Measurements from ENCODE around the gene HOMEZ. TPM values are rescaled to one million over a fixed set of nuclear protein-coding genes. Genes with fewer than 3 reads are reported as not detected.

Gene HOMEZ
- total RNA-seq, 4 donors from 2014 or later, result 13.0 to 16.5 (median 15.0) TPM

DNA sequence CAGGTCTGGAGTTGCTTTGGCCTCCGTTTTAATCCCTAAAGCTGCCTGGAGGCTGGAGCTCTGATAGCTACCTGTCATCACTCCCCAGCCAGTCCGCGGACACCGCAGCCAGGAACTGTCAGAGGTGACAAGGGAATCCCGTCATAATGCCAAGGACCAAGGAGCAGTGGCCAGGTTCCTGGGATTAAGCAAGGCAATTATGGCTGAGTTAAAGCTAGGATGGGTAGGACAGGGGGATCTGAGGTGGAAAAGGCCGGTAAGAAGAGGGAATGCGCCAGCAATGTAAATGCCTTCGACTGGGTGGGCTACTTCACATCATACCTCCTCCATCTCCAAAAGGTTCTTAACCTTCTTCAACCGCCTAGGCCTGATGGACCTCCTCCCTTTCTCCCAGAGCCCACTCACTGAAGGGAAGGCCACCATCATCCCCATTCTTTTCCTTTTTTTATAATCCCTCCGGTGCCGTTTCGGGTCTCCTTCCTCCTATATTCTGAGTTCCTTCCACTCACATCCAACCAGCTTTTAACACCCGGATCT is 14.8 kb upstream of the HOMEZ start:
- H3K27ac ChIP-seq, result peak overlapping the region; percentile 98 to 100 (median 100)
- peak overlapping the region; percentile 25 to 87 (median 50) for H3K4me3 ChIP-seq (replicated peaks in 1 of 3)
- 3 to 4% methylated on average over 13 of the region's 13 CpGs for WGBS, 2 donors
- TF ChIP-seq CTCF (IDR thresholded peaks at IDR 0.05), result no peak
- no peak for TF ChIP-seq POLR2A (IDR thresholded peaks at IDR 0.05)
- intact Hi-C loops (cut with DNase I), result no loop called here
- DNase-seq, result peak; percentile 33 to 46
- H3K36me3 ChIP-seq, result peaks cover 0 to 5% of the 10 kb centered on the region in 2 donors
- no peaks in the 10 kb centered on the region for H3K27me3 ChIP-seq
- H3K4me1 ChIP-seq, result peaks cover 9 to 26% of the 10 kb centered on the region in 2 donors
- no peaks in the 10 kb centered on the region for H3K9me3 ChIP-seq

- Histone ChIP-seq H3K27ac (peak overlapping the region; percentile 98 to 100 (median 100)), H3K9me3 (no peaks in the 10 kb centered on the region), H3K4me3 (replicated peaks in 1 of 3) (peak overlapping the region; percentile 25 to 87 (median 50)), H3K27me3 (no peaks in the 10 kb centered on the region), H3K4me1 (peaks cover 9 to 24% of the 10 kb centered on the region in 2 donors), H3K36me3 (peaks cover 0 to 5% of the 10 kb centered on the region in 2 donors)
- DNase-seq, result no peak
- TF ChIP-seq POLR2A (IDR thresholded peaks at IDR 0.05) (no peak), CTCF (IDR thresholded peaks at IDR 0.05) (no peak)
- intact Hi-C loops (cut with DNase I), result loop anchor here (10.0 kb wide), 1 partner anchor 175 kb away; no protein-coding TSS in a partner anchor
- 76 to 84% methylated on average over 10 of the region's 10 CpGs for WGBS, 2 donors
Measured at GRCh38 chr14:23299986-23300686, 14.2 kb upstream of the HOMEZ start.

GRCh38 chr14:23299211-23299957 is 13.5 kb upstream of the HOMEZ start:
- Histone ChIP-seq H3K27me3 (no peaks in the 10 kb centered on the region), H3K9me3 (no peaks in the 10 kb centered on the region), H3K27ac (peak overlapping the region in 2 of 3 donors; percentile 1 to 22), H3K36me3 (peaks cover 0 to 5% of the 10 kb centered on the region in 2 donors), H3K4me3 (replicated peaks in 1 of 3) (no peak overlapping the region), H3K4me1 (peaks cover 14 to 31% of the 10 kb centered on the region in 2 donors)
- intact Hi-C loops (cut with DNase I), result loop anchor here (10.0 kb wide), 1 partner anchor 175 kb away; no protein-coding TSS in a partner anchor
- TF ChIP-seq POLR2A (IDR thresholded peaks at IDR 0.05), result no peak
- peak in 3 of 6 experiments; percentile 19 to 51 (median 26) for TF ChIP-seq CTCF (IDR thresholded peaks at IDR 0.05)
- DNase-seq, result peak; percentile 17 to 33
- WGBS, 2 donors, result 91% methylated on average over 2 of the region's 2 CpGs

GRCh38 chr14:23297611-23298277 is 11.8 kb upstream of the HOMEZ start:
- no peak for TF ChIP-seq CTCF (IDR thresholded peaks at IDR 0.05)
- TF ChIP-seq POLR2A (IDR thresholded peaks at IDR 0.05), result no peak
- 91 to 95% methylated on average over 7 of the region's 7 CpGs for WGBS, 2 donors
- Histone ChIP-seq H3K4me3 (replicated peaks in 1 of 3) (no peak overlapping the region), H3K9me3 (no peaks in the 10 kb centered on the region), H3K36me3 (peaks cover 0 to 5% of the 10 kb centered on the region in 2 donors), H3K27ac (peak overlapping the region in 1 of 3 donors; percentile 2), H3K27me3 (no peaks in the 10 kb centered on the region), H3K4me1 (peaks cover 14 to 25% of the 10 kb centered on the region in 2 donors)
- intact Hi-C loops (cut with DNase I), result loop anchor here (10.0 kb wide), 1 partner anchor 173 kb away; no protein-coding TSS in a partner anchor
- no peak for DNase-seq
